ENCODE measurements around the gene NECTIN4. TPM values are rescaled to one million over a fixed set of nuclear protein-coding genes. Genes with fewer than 3 reads are reported as not detected.

The NECTIN4 gene
- total and polyA plus RNA-seq, 2 experiments from 2014 or later: not detected

GRCh38 chr1:161059293-161059692, 30.1 kb downstream of the NECTIN4 start:
- Histone ChIP-seq H3K27me3 (no peaks in the 10 kb centered on the region), H3K27ac (no peak overlapping the region), H3K4me1 (ENCODE audit: low read depth) (no peaks in the 10 kb centered on the region), H3K9me3 (ENCODE audit: low read depth) (no peaks in the 10 kb centered on the region), H3K4me3 (no peak overlapping the region), H3K36me3 (no peaks in the 10 kb centered on the region)
- DNase-seq (ENCODE audit: low read depth in 1 of 2, low spot score in 1 of 2): no peak
- TF ChIP-seq CTCF (IDR thresholded peaks at IDR 0.05; ENCODE audit: low read depth, low read length): no peak

GRCh38 chr1:161054805-161055204, 34.6 kb downstream of the NECTIN4 start:
- Histone ChIP-seq H3K36me3 (no peaks in the 10 kb centered on the region), H3K27me3 (no peaks in the 10 kb centered on the region), H3K4me1 (ENCODE audit: low read depth) (no peaks in the 10 kb centered on the region), H3K27ac (no peak overlapping the region), H3K9me3 (ENCODE audit: low read depth) (no peaks in the 10 kb centered on the region), H3K4me3 (no peak overlapping the region)
- no peak for DNase-seq (ENCODE audit: low read depth in 1 of 2, low spot score in 1 of 2)
- TF ChIP-seq CTCF (IDR thresholded peaks at IDR 0.05; ENCODE audit: low read depth, low read length): no peak

- TF ChIP-seq CTCF (IDR thresholded peaks at IDR 0.05; ENCODE audit: low read depth, low read length): no peak
- H3K9me3 ChIP-seq (ENCODE audit: low read depth): no peaks in the 10 kb centered on the region
- no peaks in the 10 kb centered on the region for H3K4me1 ChIP-seq (ENCODE audit: low read depth)
- H3K27ac ChIP-seq: no peak overlapping the region
- no peak for DNase-seq (ENCODE audit: low read depth in 1 of 2, low spot score in 1 of 2)
- no peaks in the 10 kb centered on the region for H3K27me3 ChIP-seq
- no peaks in the 10 kb centered on the region for H3K36me3 ChIP-seq
- no peak overlapping the region for H3K4me3 ChIP-seq
Measured at GRCh38 chr1:161054232-161054631, 35.1 kb downstream of the NECTIN4 start.

GRCh38 chr1:161052899-161053298, 36.5 kb downstream of the NECTIN4 start:
- Histone ChIP-seq H3K4me1 (ENCODE audit: low read depth) (no peaks in the 10 kb centered on the region), H3K27ac (no peak overlapping the region), H3K27me3 (peaks cover 2% of the 10 kb centered on the region), H3K4me3 (no peak overlapping the region), H3K36me3 (no peaks in the 10 kb centered on the region), H3K9me3 (ENCODE audit: low read depth) (no peaks in the 10 kb centered on the region)
- TF ChIP-seq CTCF (IDR thresholded peaks at IDR 0.05; ENCODE audit: low read depth, low read length): no peak
- DNase-seq (ENCODE audit: low read depth in 1 of 2, low spot score in 1 of 2): no peak

- H3K4me3 ChIP-seq: no peak overlapping the region
- H3K4me1 ChIP-seq (ENCODE audit: low read depth): peaks cover 5% of the 10 kb centered on the region
- H3K27me3 ChIP-seq: peaks cover 2% of the 10 kb centered on the region
- TF ChIP-seq CTCF (IDR thresholded peaks at IDR 0.05; ENCODE audit: low read depth, low read length): no peak
- H3K36me3 ChIP-seq: no peaks in the 10 kb centered on the region
- H3K27ac ChIP-seq: no peak overlapping the region
- DNase-seq (ENCODE audit: low read depth in 1 of 2, low spot score in 1 of 2): no peak
- H3K9me3 ChIP-seq (ENCODE audit: low read depth): no peaks in the 10 kb centered on the region
Measured at GRCh38 chr1:161051219-161051618, 38.1 kb downstream of the NECTIN4 start.

All from cardiac muscle cell (in vitro differentiated cells and primary cell).